Stimulated activated CD4-positive, alpha-beta T cell treated with anti-CD3 and anti-CD28 coated beads, Interleukin-4, amount 100 ng/mL, for 4 hours (primary cell): ENCODE data around the gene KIAA1671.

Experiments
- DNase-seq, 2 experiments: peaks; one replicate each; pipeline ENCODE4 v3.0.0-alpha.2; 2020

KIAA1671 gene

DNA sequence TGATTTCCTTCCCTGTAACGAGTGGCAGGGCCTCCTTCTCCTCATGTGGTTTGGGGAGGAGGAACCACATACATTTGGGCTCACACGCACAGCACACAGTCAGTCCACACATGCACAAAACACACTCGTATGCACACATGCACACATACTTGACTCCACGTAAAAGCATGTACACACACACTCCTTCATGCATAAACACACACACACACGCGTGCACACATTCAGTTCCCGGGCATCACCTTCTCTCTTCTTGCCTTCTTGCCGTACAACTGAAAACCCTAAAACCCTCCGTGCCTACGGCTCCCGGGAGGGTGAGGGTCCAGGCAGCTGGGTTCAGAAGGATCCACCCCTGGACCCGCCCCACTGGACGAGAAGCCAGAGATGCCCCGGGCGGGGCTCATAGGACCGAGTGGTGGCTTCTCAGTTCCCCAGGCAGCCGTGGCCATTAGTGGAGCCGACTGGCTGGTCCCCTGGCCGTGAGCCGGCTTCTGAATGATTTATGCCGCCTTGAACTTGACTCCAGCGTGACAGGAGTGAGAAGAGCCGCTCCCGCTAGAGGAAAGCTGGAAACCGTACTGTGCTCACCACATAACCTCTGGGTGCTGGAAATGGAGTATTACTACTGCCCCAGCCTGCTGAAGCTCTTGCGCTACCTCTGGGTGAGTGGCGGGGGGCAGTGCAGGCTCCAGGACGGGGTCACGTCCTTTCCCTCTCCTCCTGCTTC, 117.4 kb downstream of the KIAA1671 start:
- no peak for DNase-seq

DNA sequence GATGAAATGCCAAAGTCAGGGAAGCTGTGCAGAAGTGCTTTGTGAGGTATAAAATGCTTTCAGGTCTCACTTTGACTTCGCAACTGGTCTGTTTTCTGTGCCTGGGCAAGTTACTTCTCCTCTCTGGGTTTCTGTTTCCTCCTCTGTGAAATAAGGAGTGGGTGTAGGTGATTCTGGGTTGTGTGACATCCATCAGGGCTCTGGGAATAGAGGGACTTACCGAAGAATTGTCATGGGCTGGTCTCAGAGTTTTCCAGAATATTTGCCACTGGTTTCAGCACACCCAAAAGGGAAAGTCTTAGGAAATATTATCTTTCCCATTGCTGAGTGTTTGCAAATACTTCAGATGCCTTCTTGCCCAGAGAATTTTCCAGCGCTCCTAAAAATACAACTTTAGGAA, 118.4 kb downstream of the KIAA1671 start:
- no peak for DNase-seq

- DNase-seq: no peak
Measured at GRCh38 chr22:25071720-25072119, 119.2 kb downstream of the KIAA1671 start.

DNA sequence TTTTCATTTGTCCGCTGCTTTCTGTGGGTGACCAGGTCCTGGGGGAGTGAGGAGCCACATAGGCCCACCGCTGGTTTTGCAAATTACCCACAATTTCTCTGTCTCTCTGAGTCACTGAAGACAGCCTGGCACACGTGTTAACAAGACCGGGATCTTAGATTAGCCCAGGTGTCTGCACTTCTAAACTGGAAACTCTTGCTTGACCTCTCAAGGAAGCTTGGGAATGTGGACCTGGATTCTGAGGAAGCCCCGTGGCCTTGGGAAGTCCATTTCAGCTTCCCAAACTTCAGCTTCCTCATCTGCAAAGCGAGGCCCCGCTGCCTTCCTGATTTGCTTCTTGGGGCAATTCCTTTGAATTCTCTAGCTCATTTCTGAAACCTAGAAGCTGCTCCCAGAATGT, 119.9 kb downstream of the KIAA1671 start:
- DNase-seq: no peak

DNA sequence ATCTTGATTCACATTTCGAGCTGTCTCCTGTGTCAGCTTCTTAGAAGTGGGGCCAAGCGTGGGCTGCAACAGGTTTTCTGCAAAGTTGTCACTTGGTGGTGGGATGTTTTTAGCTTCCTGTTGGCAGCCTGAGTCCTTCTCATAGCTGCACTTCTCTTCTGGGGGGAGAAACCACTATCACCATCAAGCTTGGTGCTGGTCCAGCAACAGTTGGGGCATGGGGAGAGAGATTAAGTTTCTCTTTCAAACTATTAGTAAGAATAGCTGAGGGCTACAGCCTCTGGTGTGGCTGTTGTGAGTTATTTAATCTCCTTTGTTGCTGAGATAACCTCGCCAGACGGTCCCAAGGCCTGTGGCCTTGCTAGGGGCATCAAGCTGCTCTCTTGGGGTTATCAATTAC, 123.8 kb downstream of the KIAA1671 start:
- DNase-seq: peak; percentile 49 to 65

- DNase-seq: no peak
Measured at GRCh38 chr22:25077056-25077455, 124.5 kb downstream of the KIAA1671 start.

DNA sequence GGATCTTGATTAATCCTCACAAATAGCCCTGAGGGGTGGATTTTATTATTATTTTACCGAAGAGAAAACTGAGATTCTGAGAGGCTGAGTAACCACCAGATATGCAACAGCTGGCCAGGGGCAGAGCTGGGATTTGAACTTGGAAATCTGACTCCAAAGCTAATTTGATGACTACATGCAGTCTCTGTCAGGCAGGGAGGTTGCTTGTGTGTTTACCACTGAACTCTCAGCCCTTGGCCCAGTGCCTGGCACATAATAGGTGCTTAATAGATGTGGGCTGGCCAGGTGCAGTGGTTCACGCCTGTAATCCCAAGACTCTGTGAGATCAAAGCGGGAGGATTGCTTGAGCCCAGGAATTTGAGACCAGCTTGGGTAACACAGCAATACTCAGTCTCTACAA, 125.4 kb downstream of the KIAA1671 start:
- no peak for DNase-seq

- no peak for DNase-seq
Measured at GRCh38 chr22:25078591-25078990, 126.1 kb downstream of the KIAA1671 start.

DNA sequence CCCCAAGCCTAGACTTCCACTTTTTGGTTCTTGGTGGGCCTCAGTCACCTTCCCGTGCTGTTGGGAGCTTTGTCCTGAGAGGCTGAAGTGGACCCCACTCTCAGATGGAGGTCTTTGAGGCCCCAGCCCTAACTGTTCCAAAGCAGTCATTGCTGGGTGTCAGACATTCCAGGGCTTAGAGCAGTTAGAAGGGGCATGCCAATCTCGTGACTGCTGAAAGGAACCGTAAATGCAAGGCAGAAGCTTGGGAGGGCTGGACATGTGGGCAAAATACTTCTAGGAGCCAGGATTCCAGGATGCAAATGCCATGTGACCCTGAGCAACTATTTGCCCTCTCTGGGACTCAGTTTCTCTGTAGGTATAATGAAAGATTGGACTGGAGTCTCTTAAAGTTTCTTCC, 128.3 kb downstream of the KIAA1671 start:
- no peak for DNase-seq

DNA sequence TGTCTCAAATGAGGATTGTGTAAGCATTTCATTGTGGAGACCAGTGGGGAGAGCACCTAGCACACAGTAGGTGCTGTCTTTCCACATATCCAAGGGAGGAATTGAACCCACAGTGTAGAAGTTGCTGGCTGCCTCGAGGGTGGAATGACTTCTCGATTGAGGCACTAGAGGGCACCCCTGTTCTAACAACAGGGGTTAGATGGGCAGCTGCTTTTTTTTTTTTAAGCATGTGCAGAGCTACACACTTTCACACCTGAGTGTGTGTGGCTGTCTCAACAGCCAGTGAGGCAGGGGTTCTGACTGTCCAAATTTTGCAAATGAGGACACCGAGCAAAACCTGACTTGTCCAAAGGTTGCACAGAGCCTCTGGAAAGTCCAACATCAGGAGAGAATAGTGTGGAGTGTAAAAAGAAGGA, 128.9 kb downstream of the KIAA1671 start:
- peak; percentile 47 to 48 for DNase-seq

DNA sequence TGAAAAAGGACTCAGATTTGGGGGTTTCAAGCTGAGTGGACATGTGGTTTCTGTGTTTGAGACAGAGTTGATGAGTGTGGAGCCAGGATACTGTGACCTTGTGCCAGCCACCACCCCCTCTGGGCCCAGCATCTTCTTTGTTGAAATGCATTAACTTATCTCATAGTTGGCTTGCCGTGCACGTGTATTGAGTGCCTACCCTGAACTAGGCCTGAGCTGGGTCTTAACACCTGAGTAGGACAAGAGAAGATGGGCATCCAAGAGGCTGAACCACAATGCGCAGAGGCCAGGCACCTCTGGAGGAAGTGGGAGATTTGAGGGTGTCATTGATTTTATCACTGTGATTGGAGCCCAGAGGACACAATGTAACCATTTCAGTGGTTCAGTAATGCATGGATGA, 129.6 kb downstream of the KIAA1671 start:
- DNase-seq: no peak

DNA sequence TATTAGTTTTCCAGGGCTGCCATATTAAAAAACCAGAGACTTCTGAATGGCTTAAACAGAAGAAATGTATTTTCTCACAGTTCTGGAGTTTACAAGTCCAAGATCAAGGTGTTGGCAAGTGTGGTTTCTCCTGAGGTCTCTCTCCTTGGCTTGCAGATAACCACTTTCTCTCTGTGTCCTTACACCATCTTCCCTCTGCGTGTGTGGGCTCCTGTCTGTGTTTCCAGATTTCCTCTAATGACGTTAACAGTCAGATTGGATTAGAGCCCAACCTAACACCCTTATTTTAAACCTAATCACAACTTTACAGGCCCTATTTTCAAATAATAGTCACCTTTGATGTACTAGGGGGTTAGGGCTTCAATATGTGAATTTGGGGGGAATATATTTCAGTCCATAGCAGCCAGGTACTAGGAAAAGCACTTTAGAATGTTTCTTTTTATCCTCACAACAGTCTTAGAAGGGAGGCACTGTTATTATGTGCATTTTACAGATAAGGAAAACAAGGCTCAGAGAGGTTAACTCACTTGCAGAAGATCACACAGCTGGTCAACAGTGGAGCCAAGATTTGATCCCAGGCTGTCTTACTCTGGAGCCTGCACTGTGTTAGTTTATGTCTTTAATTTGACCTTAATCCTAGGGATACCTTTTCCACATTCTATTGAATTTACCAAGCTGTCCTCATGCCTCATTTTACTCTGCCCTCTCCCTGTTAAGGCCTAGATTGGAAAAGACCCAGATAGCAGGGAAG, 130.7 kb downstream of the KIAA1671 start:
- no peak for DNase-seq

DNA sequence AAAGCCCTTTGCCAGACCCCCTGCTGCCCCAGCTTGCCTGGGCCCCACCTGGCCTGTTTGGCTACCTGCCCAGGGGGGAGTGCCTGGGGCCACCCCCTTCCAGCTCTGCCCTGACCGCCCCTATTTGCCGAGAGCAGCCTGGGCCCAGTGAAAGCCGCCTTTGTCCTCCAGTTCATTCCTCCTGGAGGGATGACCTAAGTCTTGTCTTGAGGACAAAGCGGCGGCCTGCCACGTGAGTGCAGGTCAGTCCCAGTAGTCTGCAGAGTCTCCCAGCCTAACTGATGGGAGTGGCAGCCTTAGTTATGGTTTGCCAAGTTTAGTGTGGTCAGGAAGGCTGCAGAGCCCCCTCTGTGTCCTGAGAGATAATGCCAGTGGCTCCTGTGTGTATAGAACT, 131.3 kb downstream of the KIAA1671 start:
- no peak for DNase-seq

GRCh38 chr22:25084405-25085107, 132.0 kb downstream of the KIAA1671 start:
- DNase-seq: no peak

DNA sequence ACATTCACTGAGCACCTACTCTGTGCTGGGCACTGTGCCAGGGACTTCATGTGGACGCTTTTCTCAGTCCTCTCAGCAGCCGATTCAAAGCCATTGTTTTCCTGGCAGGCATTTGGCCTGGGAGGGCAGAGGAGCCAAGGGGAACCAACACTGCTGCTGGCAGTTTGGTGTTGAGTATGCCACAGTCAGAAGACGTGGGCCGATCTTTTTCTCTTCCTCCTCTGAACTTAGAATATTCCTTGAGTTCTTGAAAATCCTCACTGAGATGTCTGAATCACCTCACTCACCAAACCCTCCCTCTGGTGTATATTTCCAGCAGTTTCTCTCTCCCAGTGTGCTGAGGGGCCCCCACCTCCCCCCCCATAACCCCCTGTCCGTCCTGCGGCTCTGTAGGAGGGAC, 132.6 kb downstream of the KIAA1671 start:
- no peak for DNase-seq

- no peak for DNase-seq
Measured at GRCh38 chr22:25085930-25086901, 133.7 kb downstream of the KIAA1671 start.

DNA sequence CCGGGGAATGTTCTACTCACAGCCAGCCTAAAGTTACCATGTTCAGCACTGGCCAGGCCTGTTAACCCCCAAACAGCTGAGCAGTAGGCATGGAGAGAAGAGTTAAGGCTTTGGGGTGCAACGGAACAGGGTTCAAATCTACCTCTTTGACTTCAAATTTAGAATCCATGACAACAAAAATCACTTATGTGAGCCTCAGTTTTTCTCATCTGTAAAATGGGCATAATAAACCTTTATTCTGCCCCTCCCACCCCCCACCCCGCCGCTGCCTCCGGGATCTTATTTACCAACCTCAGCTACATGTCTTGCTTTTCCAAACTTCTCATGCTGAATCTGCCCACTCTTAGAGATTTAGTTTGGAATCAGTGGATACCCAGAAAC, 134.4 kb downstream of the KIAA1671 start:
- no peak for DNase-seq

- no peak for DNase-seq
Measured at GRCh38 chr22:25090225-25090890, 137.8 kb downstream of the KIAA1671 start.

- DNase-seq: no peak
Measured at GRCh38 chr22:25091458-25091857, 138.9 kb downstream of the KIAA1671 start.

- no peak for DNase-seq
Measured at GRCh38 chr22:25092119-25092518, 139.6 kb downstream of the KIAA1671 start.

DNA sequence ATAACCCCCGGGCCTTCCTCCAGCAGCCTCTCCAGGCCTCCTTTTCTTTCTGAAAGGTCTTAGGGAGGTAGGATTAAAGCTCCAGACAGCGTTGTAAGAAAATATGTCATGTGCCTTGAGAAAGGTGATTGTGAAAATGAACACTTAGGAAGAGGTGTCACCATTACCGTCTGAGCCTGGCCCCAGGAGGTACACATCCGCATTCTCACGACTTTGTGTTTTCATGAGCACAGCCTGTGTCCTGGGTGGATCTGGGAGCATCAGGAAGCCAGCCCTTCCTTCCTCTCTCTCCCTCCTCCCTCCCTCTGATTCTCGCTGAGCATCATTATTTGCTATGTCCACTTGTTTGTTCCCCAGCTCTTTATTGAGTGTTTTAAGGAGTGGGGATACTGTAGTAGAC, 142.1 kb downstream of the KIAA1671 start:
- no peak for DNase-seq

- DNase-seq: no peak
Measured at GRCh38 chr22:25095869-25096268, 143.4 kb downstream of the KIAA1671 start.
